ENCODE measurements around the gene TAF11.
"Not testable (repeated sequence)": the region's sequence is repeated elsewhere in the genome, so short reads cannot be mapped to it uniquely, and the experiment has no call there.

Gene TAF11

GRCh38 chr6:34900321-34901031, 12.6 kb upstream of the TAF11 start:
- H3K9ac ChIP-seq (ENCODE audit: low read length) = no peak overlapping the region
- no peak overlapping the region for H3K4me3 ChIP-seq (ENCODE audit: low read length)
- no peaks in the 10 kb centered on the region for H3K36me3 ChIP-seq (ENCODE audit: control insufficient read depth, low read depth, low read length)
- H3K27ac ChIP-seq (ENCODE audit: low read length) = no peak overlapping the region
- H3K4me1 ChIP-seq (ENCODE audit: control insufficient read depth, low read depth, low read length) = no peaks in the 10 kb centered on the region
- H3K27me3 ChIP-seq (ENCODE audit: control insufficient read depth, insufficient read depth, low read length) = no peaks in the 10 kb centered on the region
- no peaks in the 10 kb centered on the region for H3K9me3 ChIP-seq (ENCODE audit: control insufficient read depth, low read depth, low read length)

GRCh38 chr6:34899748-34900147, 11.9 kb upstream of the TAF11 start:
- H3K27ac ChIP-seq (ENCODE audit: low read length); H3K9ac ChIP-seq (ENCODE audit: low read length); H3K4me1 ChIP-seq (ENCODE audit: control insufficient read depth, low read depth, low read length); H3K27me3 ChIP-seq (ENCODE audit: control insufficient read depth, insufficient read depth, low read length); H3K9me3 ChIP-seq (ENCODE audit: control insufficient read depth, low read depth, low read length); H3K4me3 ChIP-seq (ENCODE audit: low read length); H3K36me3 ChIP-seq (ENCODE audit: control insufficient read depth, low read depth, low read length): not testable (repeated sequence)

GRCh38 chr6:34897716-34898115, 9.9 kb upstream of the TAF11 start:
- H3K36me3 ChIP-seq (ENCODE audit: control insufficient read depth, low read depth, low read length) = no peaks in the 10 kb centered on the region
- no peak overlapping the region for H3K4me3 ChIP-seq (ENCODE audit: low read length)
- no peaks in the 10 kb centered on the region for H3K9me3 ChIP-seq (ENCODE audit: control insufficient read depth, low read depth, low read length)
- no peaks in the 10 kb centered on the region for H3K27me3 ChIP-seq (ENCODE audit: control insufficient read depth, insufficient read depth, low read length)
- H3K4me1 ChIP-seq (ENCODE audit: control insufficient read depth, low read depth, low read length) = no peaks in the 10 kb centered on the region
- H3K27ac ChIP-seq (ENCODE audit: low read length) = no peak overlapping the region
- no peak overlapping the region for H3K9ac ChIP-seq (ENCODE audit: low read length)

- Histone ChIP-seq H3K4me1 (ENCODE audit: control insufficient read depth, low read depth, low read length) (no peaks in the 10 kb centered on the region), H3K4me3 (ENCODE audit: low read length) (no peak overlapping the region), H3K36me3 (ENCODE audit: control insufficient read depth, low read depth, low read length) (no peaks in the 10 kb centered on the region), H3K27ac (ENCODE audit: low read length) (no peak overlapping the region), H3K9ac (ENCODE audit: low read length) (no peak overlapping the region), H3K9me3 (ENCODE audit: control insufficient read depth, low read depth, low read length) (no peaks in the 10 kb centered on the region), H3K27me3 (ENCODE audit: control insufficient read depth, insufficient read depth, low read length) (no peaks in the 10 kb centered on the region)
Measured at GRCh38 chr6:34897130-34897529, 9.3 kb upstream of the TAF11 start.

GRCh38 chr6:34894693-34895092, 6.9 kb upstream of the TAF11 start:
- Histone ChIP-seq H3K36me3 (ENCODE audit: control insufficient read depth, low read depth, low read length) (no peaks in the 10 kb centered on the region), H3K4me1 (ENCODE audit: control insufficient read depth, low read depth, low read length) (peaks cover 4% of the 10 kb centered on the region), H3K27me3 (ENCODE audit: control insufficient read depth, insufficient read depth, low read length) (no peaks in the 10 kb centered on the region), H3K4me3 (ENCODE audit: low read length) (no peak overlapping the region), H3K9ac (ENCODE audit: low read length) (no peak overlapping the region), H3K9me3 (ENCODE audit: control insufficient read depth, low read depth, low read length) (no peaks in the 10 kb centered on the region), H3K27ac (ENCODE audit: low read length) (no peak overlapping the region)

GRCh38 chr6:34891296-34891695, 3.5 kb upstream of the TAF11 start:
- no peaks in the 10 kb centered on the region for H3K9me3 ChIP-seq (ENCODE audit: control insufficient read depth, low read depth, low read length)
- no peak overlapping the region for H3K27ac ChIP-seq (ENCODE audit: low read length)
- no peaks in the 10 kb centered on the region for H3K36me3 ChIP-seq (ENCODE audit: control insufficient read depth, low read depth, low read length)
- peaks cover 4% of the 10 kb centered on the region for H3K4me1 ChIP-seq (ENCODE audit: control insufficient read depth, low read depth, low read length)
- H3K4me3 ChIP-seq (ENCODE audit: low read length) = no peak overlapping the region
- H3K27me3 ChIP-seq (ENCODE audit: control insufficient read depth, insufficient read depth, low read length) = no peaks in the 10 kb centered on the region
- H3K9ac ChIP-seq (ENCODE audit: low read length) = no peak overlapping the region

- Histone ChIP-seq H3K4me3 (ENCODE audit: low read length) (peak overlapping the region; percentile 99), H3K36me3 (ENCODE audit: control insufficient read depth, low read depth, low read length) (no peaks in the 10 kb centered on the region), H3K27ac (ENCODE audit: low read length) (no peak overlapping the region), H3K4me1 (ENCODE audit: control insufficient read depth, low read depth, low read length) (peaks cover 4% of the 10 kb centered on the region), H3K9ac (ENCODE audit: low read length) (peak overlapping the region; percentile 69), H3K9me3 (ENCODE audit: control insufficient read depth, low read depth, low read length) (no peaks in the 10 kb centered on the region), H3K27me3 (ENCODE audit: control insufficient read depth, insufficient read depth, low read length) (no peaks in the 10 kb centered on the region)
Measured at GRCh38 chr6:34890533-34890925, 2.7 kb upstream of the TAF11 start.

GRCh38 chr6:34888874-34889555, 1.2 kb upstream of the TAF11 start, which contains the start of gene ANKS1A:
TSS of gene ANKS1A (plus strand) at chr6:34889255. CDS start at chr6:34889403, 148 bp downstream.
- peak within 1 kb of the TSS; percentile 90 for H3K27ac ChIP-seq (ENCODE audit: low read length)
- H3K9ac ChIP-seq (ENCODE audit: low read length) = peak within 1 kb of the TSS; percentile 87
- no peaks in the 10 kb centered on the region for H3K27me3 ChIP-seq (ENCODE audit: control insufficient read depth, insufficient read depth, low read length)
- H3K4me3 ChIP-seq (ENCODE audit: low read length) = peak within 1 kb of the TSS; percentile 99
- H3K4me1 ChIP-seq (ENCODE audit: control insufficient read depth, low read depth, low read length) = peaks cover 4% of the 10 kb centered on the region
- no peaks in the 10 kb centered on the region for H3K36me3 ChIP-seq (ENCODE audit: control insufficient read depth, low read depth, low read length)
- no peaks in the 10 kb centered on the region for H3K9me3 ChIP-seq (ENCODE audit: control insufficient read depth, low read depth, low read length)

- Histone ChIP-seq H3K36me3 (ENCODE audit: control insufficient read depth, low read depth, low read length) (no peaks in the 10 kb centered on the region), H3K27ac (ENCODE audit: low read length) (peak overlapping the region; percentile 90), H3K4me3 (ENCODE audit: low read length) (peak overlapping the region; percentile 99), H3K9ac (ENCODE audit: low read length) (peak overlapping the region; percentile 87), H3K27me3 (ENCODE audit: control insufficient read depth, insufficient read depth, low read length) (no peaks in the 10 kb centered on the region), H3K9me3 (ENCODE audit: control insufficient read depth, low read depth, low read length) (no peaks in the 10 kb centered on the region), H3K4me1 (ENCODE audit: control insufficient read depth, low read depth, low read length) (peaks cover 4% of the 10 kb centered on the region)
Measured at GRCh38 chr6:34888514-34888856, 643 bp upstream of the TAF11 start.

- not testable (repeated sequence) for H3K9ac ChIP-seq (ENCODE audit: low read length); H3K4me3 ChIP-seq (ENCODE audit: low read length); H3K27me3 ChIP-seq (ENCODE audit: control insufficient read depth, insufficient read depth, low read length); H3K9me3 ChIP-seq (ENCODE audit: control insufficient read depth, low read depth, low read length); H3K4me1 ChIP-seq (ENCODE audit: control insufficient read depth, low read depth, low read length); H3K27ac ChIP-seq (ENCODE audit: low read length)
- H3K36me3 ChIP-seq (ENCODE audit: control insufficient read depth, low read depth, low read length) = peaks cover 10% of the 10 kb centered on the region
Measured at GRCh38 chr6:34885837-34886236, 2.0 kb downstream of the TAF11 start.

GRCh38 chr6:34884996-34885395, 2.8 kb downstream of the TAF11 start:
- Histone ChIP-seq H3K9me3 (ENCODE audit: control insufficient read depth, low read depth, low read length) (no peaks in the 10 kb centered on the region), H3K4me3 (ENCODE audit: low read length) (no peak overlapping the region), H3K4me1 (ENCODE audit: control insufficient read depth, low read depth, low read length) (no peaks in the 10 kb centered on the region), H3K9ac (ENCODE audit: low read length) (no peak overlapping the region), H3K36me3 (ENCODE audit: control insufficient read depth, low read depth, low read length) (peaks cover 15% of the 10 kb centered on the region), H3K27me3 (ENCODE audit: control insufficient read depth, insufficient read depth, low read length) (no peaks in the 10 kb centered on the region), H3K27ac (ENCODE audit: low read length) (no peak overlapping the region)

- not testable (repeated sequence) for H3K9ac ChIP-seq (ENCODE audit: low read length); H3K9me3 ChIP-seq (ENCODE audit: control insufficient read depth, low read depth, low read length); H3K4me1 ChIP-seq (ENCODE audit: control insufficient read depth, low read depth, low read length); H3K4me3 ChIP-seq (ENCODE audit: low read length); H3K27me3 ChIP-seq (ENCODE audit: control insufficient read depth, insufficient read depth, low read length); H3K27ac ChIP-seq (ENCODE audit: low read length)
- H3K36me3 ChIP-seq (ENCODE audit: control insufficient read depth, low read depth, low read length) = peaks cover 20% of the 10 kb centered on the region
Measured at GRCh38 chr6:34884073-34884472, 3.8 kb downstream of the TAF11 start.
